Endothelial cell of umbilical vein (primary cell): ENCODE measurements around the gene PACS1. TPM values are rescaled to one million over a fixed set of nuclear protein-coding genes. Genes with fewer than 3 reads are reported as not detected.
A peak's percentile ranks its signal among the peaks of the same experiment; 100 is the strongest.

ENCODE experiments used
- BruUV-seq: library from RNA; stranded (reverse); fragments of 400-500 nt; replicated peaks from 2 replicates; lab custom pipeline; 2021; lab: Mats Ljungman, UMichigan
- CTCF ChIA-PET: fragments of 300-600, 350-600 bp; sonication (Branson Sonifier 250); formaldehyde crosslinking; loops from one replicate; lab custom pipeline; 2021; ENCODE audit warnings: antibody characterized with exemption, inconsistent platforms; lab: Charles Lee
- POLR2A ChIA-PET: fragments of 300-600, 350-600 bp; sonication (Branson Sonifier 250); formaldehyde crosslinking; loops from one replicate; lab custom pipeline; 2021; ENCODE audit warnings: antibody characterized with exemption, inconsistent platforms; lab: Charles Lee
- DNase-seq: peaks from one replicate; pipeline ENCODE4 v3.0.0-alpha.2; 2011; ENCODE audit warnings: low read depth, low spot score
- FAIRE-seq: peaks from 2 replicates; lab custom pipeline; 2011; peaks lifted over from hg19 to GRCh38; lab: Jason Lieb, UNC
- H2AFZ ChIP-seq: 2 replicates; pipeline ENCODE4 v1.6.0; 2012; ENCODE audit warnings: low read depth, low read length, control low read depth, inconsistent platforms
- H3K27ac ChIP-seq: 2 replicates; pipeline ENCODE4 v1.5.1; 2011; ENCODE audit warnings: low read depth, mild to moderate bottlenecking, control low read depth, low read length, moderate library complexity; ENCODE audit not compliant: insufficient read depth
- H3K27me3 ChIP-seq, 2 experiments: 2 replicates each; pipeline versions ENCODE4 v1.6.0 to v1.6.1; 2011; ENCODE audit warnings: low read length in 2 of 2, mixed read lengths in 1 of 2; ENCODE audit not compliant: control insufficient read depth in 2 of 2, insufficient read depth in 2 of 2
- H3K36me3 ChIP-seq, 2 experiments: 2 replicates in 1 of 2; 3 replicates in 1 of 2; pipeline ENCODE4 v1.5.1; 2011; ENCODE audit warnings: low read length in 2 of 2, mild to moderate bottlenecking in 1 of 2, moderate library complexity in 1 of 2; ENCODE audit not compliant: control insufficient read depth in 2 of 2, insufficient read depth in 2 of 2; ENCODE audit errors: extremely low read depth in 1 of 2
- H3K4me1 ChIP-seq: 3 replicates; pipeline ENCODE4 v1.5.1; 2011; ENCODE audit warnings: mild to moderate bottlenecking, low read length; ENCODE audit not compliant: control insufficient read depth, insufficient read depth; ENCODE audit errors: extremely low read depth
- H3K4me2 ChIP-seq: 2 replicates; pipeline ENCODE4 v1.6.1; 2011; ENCODE audit warnings: low read length, control low read depth, mixed read lengths; ENCODE audit not compliant: insufficient read depth
- H3K4me3 ChIP-seq, 3 experiments: fragments of 200-600 bp in 1 of 3; sonication (generic), shearing (Covaris generic) in 1 of 3; replicated peaks in 1 of 3; 2 replicates each; pipeline ENCODE4 v1.5.1; 2011 to 2016; ENCODE audit warnings: control low read depth in 3 of 3, low read length in 3 of 3, mild to moderate bottlenecking in 2 of 3, inconsistent platforms in 1 of 3, low read depth in 1 of 3, moderate library complexity in 1 of 3; ENCODE audit not compliant: insufficient read depth in 1 of 3
- H3K79me2 ChIP-seq: 2 replicates; pipeline ENCODE4 v1.6.0; 2012; ENCODE audit warnings: low read length, inconsistent platforms; ENCODE audit not compliant: control insufficient read depth, insufficient read depth
- H3K9ac ChIP-seq: replicated peaks from 2 replicates; pipeline ENCODE3; 2011; ENCODE audit warnings: low read length, control low read depth; ENCODE audit not compliant: insufficient read depth; ENCODE audit errors: extremely low read depth
- H3K9me1 ChIP-seq: replicated peaks from 3 replicates; pipeline ENCODE4 v1.6.0; 2011; ENCODE audit warnings: mild to moderate bottlenecking, low read length; ENCODE audit not compliant: control insufficient read depth, insufficient read depth; ENCODE audit errors: extremely low read depth
- H3K9me3 ChIP-seq: replicated peaks from 2 replicates; pipeline ENCODE4 v1.5.1; 2012; ENCODE audit warnings: low read length, inconsistent platforms; ENCODE audit not compliant: control insufficient read depth, insufficient read depth
- H4K20me1 ChIP-seq: replicated peaks from 2 replicates; pipeline ENCODE3; 2011; ENCODE audit warnings: mild to moderate bottlenecking, low read length; ENCODE audit not compliant: control insufficient read depth, insufficient read depth; ENCODE audit errors: extremely low read depth
- CTCF ChIP-seq, 2 donors: IDR thresholded peaks; 1 replicate in 1 of 2; 2 replicates in 1 of 2; pipeline ENCODE4 v1.5.1; 2011; ENCODE audit warnings: low read length in 2 of 2, mild to moderate bottlenecking in 2 of 2, moderate library complexity in 2 of 2, control low read depth in 1 of 2, inconsistent platforms in 1 of 2, low read depth in 1 of 2; ENCODE audit not compliant: insufficient read depth in 1 of 2; ENCODE audit errors: extremely low read depth in 1 of 2
- EZH2 ChIP-seq: IDR thresholded peaks from 2 replicates; pipeline ENCODE4 v1.6.1; 2012; ENCODE audit warnings: borderline replicate concordance, low read depth, mild to moderate bottlenecking, moderate library complexity, low read length, inconsistent platforms; ENCODE audit not compliant: severe bottlenecking
- FOS ChIP-seq: IDR thresholded peaks from 2 replicates; pipeline ENCODE4 v1.6.1; 2011; ENCODE audit warnings: mild to moderate bottlenecking, low read length, moderate library complexity, borderline replicate concordance; ENCODE audit not compliant: insufficient read depth
- GATA2 ChIP-seq: IDR thresholded peaks from 2 replicates; pipeline ENCODE4 v1.7.0; 2011; ENCODE audit warnings: low read depth, mild to moderate bottlenecking, moderate library complexity, mixed read lengths, low read length; ENCODE audit not compliant: insufficient read length, insufficient read depth
- JUN ChIP-seq: IDR thresholded peaks from 2 replicates; pipeline ENCODE4 v1.6.1; 2011; ENCODE audit warnings: borderline replicate concordance, low read depth; ENCODE audit not compliant: insufficient read length, insufficient read depth
- MAX ChIP-seq: IDR thresholded peaks from 2 replicates; pipeline ENCODE4 v1.6.1; 2011; ENCODE audit not compliant: insufficient read depth, insufficient read length
- MYC ChIP-seq: IDR thresholded peaks from one replicate; pipeline ENCODE4 v1.6.1; 2011; ENCODE audit warnings: mild to moderate bottlenecking, low read depth, low read length
- POLR2A ChIP-seq: IDR thresholded peaks from 2 replicates; pipeline ENCODE4 v1.6.1; 2012; ENCODE audit warnings: low read depth, mild to moderate bottlenecking, control low read depth, low read length
- POLR2AphosphoS5 ChIP-seq: IDR thresholded peaks from 2 replicates; pipeline ENCODE4 v1.6.1; 2012; ENCODE audit warnings: low read depth, mild to moderate bottlenecking, control low read depth, low read length, moderate library complexity; ENCODE audit not compliant: insufficient read depth
- dilution Hi-C: fragments of 300-500 bp; cut with MboI; formaldehyde crosslinking; loops from one replicate; pipeline ENCODE4 v1.15.0; 2019; ENCODE audit warnings: low sequenced_read_pairs; ENCODE audit not compliant: extremely low pct_ligation_motif_present
- intact Hi-C: fragments of 100-400 bp; cut with micrococcal nuclease; formaldehyde crosslinking; loops from one replicate; pipeline ENCODE4 v1.10.0; 2022
- polyA plus RNA-seq, 4 experiments: library from polyadenylated mRNA; depleted of rRNA in 3 of 4; stranded (reverse) in 3 of 4; unstranded in 1 of 4; fragments of >200 nt; gene quantifications; 2 replicates each; pipeline versions ENCODE4 v1.2.1 to v1.2.3, GENCODE V29; 2011 to 2012; ENCODE audit warnings: missing spikeins in 1 of 4
- total RNA-seq: library from RNA; stranded (reverse); gene quantifications from 2 replicates; pipeline ENCODE4 v1.2.3, GENCODE V29; 2021

Gene PACS1
- total and polyA plus RNA-seq, 2 donors (not counting 3 experiments of a cell fraction or from before 2014, with no cell fraction given): 26.4 to 64.4 TPM

DNA sequence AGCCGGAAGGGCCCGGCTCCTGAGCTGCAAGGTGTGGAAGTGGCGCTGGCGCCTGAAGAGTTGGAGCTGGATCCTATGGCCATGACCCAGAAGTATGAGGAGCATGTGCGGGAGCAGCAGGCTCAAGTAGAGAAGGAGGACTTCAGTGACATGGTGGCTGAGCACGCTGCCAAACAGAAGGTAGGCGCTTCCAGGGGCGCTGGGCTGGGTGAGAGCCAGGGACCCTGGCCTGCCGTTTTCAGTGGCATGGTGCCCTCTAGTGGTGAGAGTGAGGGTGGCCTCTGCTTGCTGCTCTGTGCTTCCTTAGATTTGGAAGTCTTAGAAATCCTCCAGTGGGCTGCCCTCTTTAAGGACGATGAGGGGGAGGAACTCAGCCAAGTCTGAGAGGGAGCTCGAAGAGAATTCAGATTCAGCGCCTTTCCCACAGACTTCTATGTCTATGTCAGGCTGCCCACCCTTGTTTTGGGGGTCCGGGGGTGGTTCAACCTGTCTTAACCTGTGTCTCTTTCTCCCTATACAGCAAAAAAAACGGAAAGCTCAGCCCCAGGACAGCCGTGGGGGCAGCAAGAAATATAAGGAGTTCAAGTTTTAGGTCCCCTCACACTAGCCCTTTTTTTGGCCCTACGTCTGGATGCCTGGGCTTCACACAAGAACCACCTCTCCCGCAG is 1.8 kb upstream of the PACS1 start:
- no peak overlapping the region for H3K4me2 ChIP-seq
- ChIA-PET CTCF (interaction anchor here (0.6 to 5.6 kb wide), 22 partner anchors 8 to 192 kb away, joined by 3 to 85 read pairs (median 4); partner anchors contain the start of genes CCDC85B and SF3B2), POLR2A (no interaction called here)
- TSS peak; percentile 41 for BruUV-seq
- peaks cover 29% of the 10 kb centered on the region in 2 experiments for H3K36me3 ChIP-seq
- intact Hi-C loops (loop anchor here (1.0 kb wide), 2 partner anchors 16 to 66 kb away; partner anchors contain the start of gene SF3B2), dilution Hi-C loops (no loop called here)
- no peak overlapping the region for H3K9ac ChIP-seq
- peaks cover 2% of the 10 kb centered on the region for H4K20me1 ChIP-seq
- TF ChIP-seq MAX (no peak), FOS (no peak), MYC (no peak), POLR2A (no peak), POLR2AphosphoS5 (no peak), GATA2 (no peak), CTCF (IDR thresholded peaks at IDR 0.05; ENCODE audit: extremely low read depth in 1 of 2, insufficient read depth in 1 of 2, low read depth in 1 of 2, low read length in 2 of 2) (peak; percentile 92 to 95), JUN (no peak), EZH2 (no peak)
- H3K27ac ChIP-seq: no peak overlapping the region
- FAIRE-seq (peak; percentile 72), DNase-seq (peak; percentile 73)
- no peaks in the 10 kb centered on the region for H3K9me3 ChIP-seq
- H3K79me2 ChIP-seq: peaks cover 34% of the 10 kb centered on the region
- no peaks in the 10 kb centered on the region for H3K27me3 ChIP-seq
- H3K4me1 ChIP-seq: peaks cover 21% of the 10 kb centered on the region
- no peak overlapping the region for H2AFZ ChIP-seq
- no peaks in the 10 kb centered on the region for H3K9me1 ChIP-seq
- no peak overlapping the region for H3K4me3 ChIP-seq
